Neural crest cell (in vitro differentiated cells): Measurements from ENCODE around the gene ZSWIM8. TPM values are rescaled to one million over a fixed set of nuclear protein-coding genes. Genes with fewer than 3 reads are reported as not detected.
"Not testable (repeated sequence)": the region's sequence is repeated elsewhere in the genome, so short reads cannot be mapped to it uniquely, and the experiment has no call there.

Source experiments
- DNase-seq: peaks from one replicate; pipeline ENCODE4 v3.0.0; 2021; ENCODE audit warnings: low read depth, mixed read lengths, low spot score
- H3K27ac Mint-ChIP-seq: one replicate; pipeline ENCODE4 v1.8.0; 2021; ENCODE audit warnings: mild to moderate bottlenecking, mixed read lengths; ENCODE audit not compliant: unreplicated experiment
- H3K27me3 Mint-ChIP-seq: 2 replicates; pipeline ENCODE4 v1.8.0; 2021; ENCODE audit warnings: low read depth, mild to moderate bottlenecking, mixed read lengths
- H3K36me3 Mint-ChIP-seq: 2 replicates; pipeline ENCODE4 v1.8.0; 2021; ENCODE audit warnings: low read depth, mild to moderate bottlenecking, mixed read lengths
- H3K4me1 Mint-ChIP-seq: 2 replicates; pipeline ENCODE4 v1.8.0; 2021; ENCODE audit warnings: mixed read lengths
- H3K4me3 Mint-ChIP-seq: one replicate; pipeline ENCODE4 v1.8.0; 2021; ENCODE audit warnings: mild to moderate bottlenecking, mixed read lengths
- H3K9me3 Mint-ChIP-seq: 2 replicates; pipeline ENCODE4 v1.8.0; 2021; ENCODE audit warnings: mixed read lengths
- CTCF ChIP-seq: fragments of 200-600 bp; sonication (generic); conservative IDR thresholded peaks from 2 replicates; pipeline ENCODE4 v1.5.0; 2021; ENCODE audit warnings: antibody characterized with exemption, mild to moderate bottlenecking
- long read RNA-seq: library from polyadenylated mRNA; unstranded; transcript quantifications from one replicate; pipeline ENCODE4 v2.0.0, GENCODE V29; 2020
- total RNA-seq: library from RNA; stranded (reverse); gene quantifications from 2 replicates; pipeline ENCODE4 v1.2.1, GENCODE V29; 2021

ZSWIM8 gene
- total RNA-seq, result 74.9 and 75.7 TPM in 2 replicates
- long read RNA-seq, partial matches to known transcripts, result 0 of 2 reads
- long read RNA-seq, other reads (novel, unspliced or antisense), result 2 of 2 reads

GRCh38 chr10:73785211-73785720 lies at the start of gene ZSWIM8:
Gene ZSWIM8, plus strand, starts transcription at chr10:73785606. Its CDS starts 273 bp downstream, at chr10:73785879.
- peak; percentile 71 for DNase-seq
- H3K36me3 Mint-ChIP-seq, result peaks cover 4% of the 10 kb centered on the region
- H3K27me3 Mint-ChIP-seq, result no peaks in the 10 kb centered on the region
- H3K9me3 Mint-ChIP-seq, result no peaks in the 10 kb centered on the region
- H3K4me3 Mint-ChIP-seq, result peak within 1 kb of the TSS; percentile 100
- no peak for TF ChIP-seq CTCF
- H3K4me1 Mint-ChIP-seq, result peaks cover 67% of the 10 kb centered on the region
- peak within 1 kb of the TSS; percentile 97 for H3K27ac Mint-ChIP-seq

GRCh38 chr10:73740501-73741254 lies 44.7 kb upstream of the ZSWIM8 start:
- H3K36me3 Mint-ChIP-seq, DNase-seq, H3K27me3 Mint-ChIP-seq, H3K27ac Mint-ChIP-seq, H3K9me3 Mint-ChIP-seq: not testable (repeated sequence)
- Mint-ChIP-seq H3K4me3 (peak overlapping the region; percentile 68), H3K4me1 (peaks cover 26% of the 10 kb centered on the region)

GRCh38 chr10:73742454-73742734 lies 43.0 kb upstream of the ZSWIM8 start:
- H3K9me3 Mint-ChIP-seq, result no peaks in the 10 kb centered on the region
- peak overlapping the region; percentile 99 for H3K4me3 Mint-ChIP-seq
- DNase-seq, result no peak
- H3K27ac Mint-ChIP-seq, result peak overlapping the region; percentile 100
- H3K36me3 Mint-ChIP-seq, result no peaks in the 10 kb centered on the region
- no peaks in the 10 kb centered on the region for H3K27me3 Mint-ChIP-seq
- no peak for TF ChIP-seq CTCF
- peaks cover 34% of the 10 kb centered on the region for H3K4me1 Mint-ChIP-seq

GRCh38 chr10:73743327-73743904 lies 42.0 kb upstream of the ZSWIM8 start:
- H3K4me3 Mint-ChIP-seq, result peak overlapping the region; percentile 99
- no peaks in the 10 kb centered on the region for H3K9me3 Mint-ChIP-seq
- H3K36me3 Mint-ChIP-seq, result no peaks in the 10 kb centered on the region
- H3K27me3 Mint-ChIP-seq, result no peaks in the 10 kb centered on the region
- no peak for DNase-seq
- H3K27ac Mint-ChIP-seq, result peak overlapping the region; percentile 100
- peaks cover 34% of the 10 kb centered on the region for H3K4me1 Mint-ChIP-seq
- no peak for TF ChIP-seq CTCF

GRCh38 chr10:73743905-73744663 lies 41.3 kb upstream of the ZSWIM8 start, which contains the start of gene SEC24C:
Gene SEC24C, plus strand, starts transcription at chr10:73744372. Its CDS starts 2,461 bp downstream, at chr10:73746833.
- H3K27ac Mint-ChIP-seq, result peak within 1 kb of the TSS; percentile 100
- no peaks in the 10 kb centered on the region for H3K27me3 Mint-ChIP-seq

More at GRCh38 chr10:73743905-73744663, 41.3 kb upstream of the ZSWIM8 start, which contains the start of gene SEC24C:
- H3K4me1 Mint-ChIP-seq, result peaks cover 37% of the 10 kb centered on the region
- DNase-seq, result peak; percentile 89
- H3K9me3 Mint-ChIP-seq, result no peaks in the 10 kb centered on the region
- TF ChIP-seq CTCF, result no peak
- H3K4me3 Mint-ChIP-seq, result peak within 1 kb of the TSS; percentile 99
- H3K36me3 Mint-ChIP-seq, result peaks cover 2% of the 10 kb centered on the region
